Measurements from ENCODE around the gene VSIG2. TPM values are rescaled to one million over a fixed set of nuclear protein-coding genes. Genes with fewer than 3 reads are reported as not detected.

The VSIG2 gene
- total and polyA plus RNA-seq, 2 experiments from 2014 or later: 22.9 to 34.3 TPM

DNA sequence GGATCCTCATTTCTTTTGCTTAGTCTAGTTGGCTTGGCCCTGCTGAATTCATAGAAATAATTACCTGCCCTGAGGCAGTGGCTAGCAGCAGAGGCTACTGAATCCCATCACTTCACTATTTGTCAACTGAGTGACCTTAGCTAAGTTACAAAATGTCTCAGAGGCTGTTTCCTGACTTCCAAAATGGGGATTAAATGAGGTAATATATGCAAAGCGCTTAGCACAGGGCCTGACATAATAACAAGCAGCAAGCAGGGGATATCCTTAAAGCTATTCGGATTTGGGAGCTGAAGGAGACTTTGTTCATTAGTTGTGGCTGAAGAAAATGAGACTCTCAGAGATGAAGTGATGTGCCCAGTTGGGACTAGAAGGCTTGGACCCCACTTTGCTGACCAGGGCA lies 9.5 kb downstream of the VSIG2 start:
- Histone ChIP-seq H3K9me2 (replicated peaks; ENCODE audit: insufficient read depth) (no peaks in the 10 kb centered on the region), H3K27ac (no peak overlapping the region), H3K4me2 (no peak overlapping the region), H3K79me2 (no peaks in the 10 kb centered on the region), H4K20me1 (ENCODE audit: insufficient read depth, poor library complexity, severe bottlenecking) (no peaks in the 10 kb centered on the region), H3K27me3 (peaks cover 84% of the 10 kb centered on the region), H3K9me3 (ENCODE audit: low read depth) (no peaks in the 10 kb centered on the region), H2AFZ (no peak overlapping the region), H3K36me3 (replicated peaks; ENCODE audit: insufficient read depth, low read depth) (no peaks in the 10 kb centered on the region), H3K4me1 (ENCODE audit: insufficient read depth) (no peaks in the 10 kb centered on the region), H3K4me3 (no peak overlapping the region)
- TF ChIP-seq EZH2phosphoT487 (IDR thresholded peaks at IDR 0.05; ENCODE audit: low read depth, severe bottlenecking, unreplicated experiment): no peak
- TF ChIP-seq, protein P1, sequence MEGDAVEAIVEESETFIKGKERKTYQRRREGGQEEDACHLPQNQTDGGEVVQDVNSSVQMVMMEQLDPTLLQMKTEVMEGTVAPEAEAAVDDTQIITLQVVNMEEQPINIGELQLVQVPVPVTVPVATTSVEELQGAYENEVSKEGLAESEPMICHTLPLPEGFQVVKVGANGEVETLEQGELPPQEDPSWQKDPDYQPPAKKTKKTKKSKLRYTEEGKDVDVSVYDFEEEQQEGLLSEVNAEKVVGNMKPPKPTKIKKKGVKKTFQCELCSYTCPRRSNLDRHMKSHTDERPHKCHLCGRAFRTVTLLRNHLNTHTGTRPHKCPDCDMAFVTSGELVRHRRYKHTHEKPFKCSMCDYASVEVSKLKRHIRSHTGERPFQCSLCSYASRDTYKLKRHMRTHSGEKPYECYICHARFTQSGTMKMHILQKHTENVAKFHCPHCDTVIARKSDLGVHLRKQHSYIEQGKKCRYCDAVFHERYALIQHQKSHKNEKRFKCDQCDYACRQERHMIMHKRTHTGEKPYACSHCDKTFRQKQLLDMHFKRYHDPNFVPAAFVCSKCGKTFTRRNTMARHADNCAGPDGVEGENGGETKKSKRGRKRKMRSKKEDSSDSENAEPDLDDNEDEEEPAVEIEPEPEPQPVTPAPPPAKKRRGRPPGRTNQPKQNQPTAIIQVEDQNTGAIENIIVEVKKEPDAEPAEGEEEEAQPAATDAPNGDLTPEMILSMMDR (IDR thresholded peaks at IDR 0.05; ENCODE audit: poor library complexity): no peak
- no peak for TF ChIP-seq EZH2 (IDR thresholded peaks at IDR 0.05; ENCODE audit: borderline replicate concordance)
- 61% methylated on average over 2 of the region's 2 CpGs for WGBS (ENCODE audit: low lambda C conversion rate, missing lambda C conversion rate)
- no peak for DNase-seq (ENCODE audit: low spot score)

DNA sequence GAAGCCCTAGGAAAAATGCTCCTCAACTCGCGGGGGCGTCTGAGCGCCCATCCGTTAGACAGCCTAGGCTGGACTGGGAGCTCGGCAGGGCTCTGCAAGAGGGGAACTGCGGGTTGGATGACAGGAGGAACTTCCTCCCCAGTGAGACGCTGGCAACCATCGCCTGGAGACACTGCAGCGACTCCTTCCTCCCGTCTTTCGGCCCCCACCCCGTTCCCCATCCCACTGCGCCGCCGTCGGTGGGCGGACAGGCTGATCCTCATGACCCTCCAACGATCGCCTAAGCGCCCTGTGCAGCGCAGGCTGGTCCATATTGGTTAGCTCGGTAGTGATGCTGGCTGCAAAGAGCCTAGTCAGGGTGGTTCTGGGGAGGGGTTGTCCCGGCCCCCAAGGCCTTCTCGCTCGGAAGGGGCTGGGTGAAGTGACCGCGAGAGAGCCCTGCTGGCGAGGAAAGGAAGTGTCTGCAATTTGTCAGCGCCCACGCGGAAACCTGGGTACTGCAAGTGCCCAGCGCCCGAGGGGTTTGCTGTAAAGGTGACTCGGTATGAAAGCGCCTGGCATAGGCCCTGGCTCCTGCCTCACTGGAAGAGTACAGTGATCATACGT lies 11.7 kb downstream of the VSIG2 start:
- Histone ChIP-seq H3K27ac (no peak overlapping the region), H3K4me3 (peak overlapping the region; percentile 27), H2AFZ (peak overlapping the region; percentile 41), H3K9me2 (replicated peaks; ENCODE audit: insufficient read depth) (no peaks in the 10 kb centered on the region), H4K20me1 (ENCODE audit: insufficient read depth, poor library complexity, severe bottlenecking) (no peaks in the 10 kb centered on the region), H3K79me2 (no peaks in the 10 kb centered on the region), H3K36me3 (replicated peaks; ENCODE audit: insufficient read depth, low read depth) (no peaks in the 10 kb centered on the region), H3K9me3 (ENCODE audit: low read depth) (no peaks in the 10 kb centered on the region), H3K27me3 (peaks cover 81% of the 10 kb centered on the region), H3K4me1 (ENCODE audit: insufficient read depth) (no peaks in the 10 kb centered on the region), H3K4me2 (peak overlapping the region; percentile 93)
- TF ChIP-seq, protein P1 (IDR thresholded peaks at IDR 0.05; ENCODE audit: poor library complexity): peak; percentile 37
- TF ChIP-seq EZH2phosphoT487 (IDR thresholded peaks at IDR 0.05; ENCODE audit: low read depth, severe bottlenecking, unreplicated experiment) (no peak), EZH2 (IDR thresholded peaks at IDR 0.05; ENCODE audit: borderline replicate concordance) (peak; percentile 28)
- WGBS (ENCODE audit: low lambda C conversion rate, missing lambda C conversion rate): 5% methylated on average over 34 of the region's 37 CpGs
- DNase-seq (ENCODE audit: low spot score): no peak

DNA sequence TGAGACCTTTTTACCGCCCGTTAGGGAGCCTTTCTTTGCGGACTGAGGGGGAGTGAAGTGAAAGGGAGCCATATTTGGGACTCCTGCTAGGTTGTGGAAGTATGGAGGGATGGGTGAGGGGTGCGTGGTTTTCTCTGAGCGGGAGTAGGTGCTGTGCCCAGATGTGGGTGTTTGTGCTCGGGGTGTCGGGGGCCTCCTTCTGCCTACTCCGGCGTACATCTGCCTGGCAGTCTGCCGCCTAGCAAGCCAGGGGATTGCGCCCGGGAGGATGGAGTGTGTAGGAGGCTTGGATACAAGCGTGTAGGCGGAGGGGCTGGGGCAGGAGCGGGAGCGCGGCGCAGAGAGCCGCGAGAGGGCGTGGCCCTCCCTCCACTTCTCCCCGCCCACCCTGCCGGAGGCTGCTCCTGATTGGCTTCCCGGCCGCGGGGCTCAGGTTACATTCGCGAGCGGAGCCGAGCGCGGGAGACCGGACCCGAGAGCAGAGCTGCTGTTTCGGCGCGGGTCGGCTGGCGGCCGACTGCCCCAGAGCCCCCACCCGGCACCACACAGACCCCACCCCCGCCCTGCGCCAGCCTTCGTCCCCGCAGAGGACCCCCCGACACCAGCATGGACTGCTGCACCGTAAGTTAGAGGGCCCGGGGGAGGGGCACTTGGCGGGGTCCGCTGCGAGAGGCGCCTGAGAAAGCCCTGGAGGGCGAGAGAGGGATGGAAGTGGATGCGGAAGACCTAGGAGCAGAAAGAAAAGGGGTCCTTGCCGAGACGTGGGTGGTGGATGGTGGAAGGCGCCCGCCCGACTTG lies 12.4 kb downstream of the VSIG2 start, which contains the start of gene NRGN:
Gene NRGN, plus strand, starts transcription at position 464 of the 798 bp plus-strand sequence. Its CDS starts 143 bp downstream, at position 607.
- H3K27ac ChIP-seq: no peak within 1 kb of the TSS

More for the DNA sequence above, 12.4 kb downstream of the VSIG2 start, which contains the start of gene NRGN:
- H3K4me1 ChIP-seq (ENCODE audit: insufficient read depth): no peaks in the 10 kb centered on the region
- H3K79me2 ChIP-seq: no peaks in the 10 kb centered on the region
- H3K4me2 ChIP-seq: peak within 1 kb of the TSS; percentile 93
- peak within 1 kb of the TSS; percentile 27 for H3K4me3 ChIP-seq
- 3% methylated on average over 19 of the region's 59 CpGs for WGBS (ENCODE audit: low lambda C conversion rate, missing lambda C conversion rate)
- H3K27me3 ChIP-seq: peaks cover 79% of the 10 kb centered on the region
- H3K9me2 ChIP-seq (replicated peaks; ENCODE audit: insufficient read depth): no peaks in the 10 kb centered on the region
- peak; percentile 96 for DNase-seq (ENCODE audit: low spot score)
- H4K20me1 ChIP-seq (ENCODE audit: insufficient read depth, poor library complexity, severe bottlenecking): no peaks in the 10 kb centered on the region
- no peaks in the 10 kb centered on the region for H3K9me3 ChIP-seq (ENCODE audit: low read depth)
- H2AFZ ChIP-seq: peak within 1 kb of the TSS; percentile 41
- TF ChIP-seq, protein P1 (IDR thresholded peaks at IDR 0.05; ENCODE audit: poor library complexity): no peak
- TF ChIP-seq EZH2phosphoT487 (IDR thresholded peaks at IDR 0.05; ENCODE audit: low read depth, severe bottlenecking, unreplicated experiment) (no peak), EZH2 (IDR thresholded peaks at IDR 0.05; ENCODE audit: borderline replicate concordance) (no peak)
- H3K36me3 ChIP-seq (replicated peaks; ENCODE audit: insufficient read depth, low read depth): no peaks in the 10 kb centered on the region

Data from hepatocyte (in vitro differentiated cells).